T-helper 1 cell (primary cell): Measurements from ENCODE around the gene ZNF804A.

ENCODE experiments used
- DNase-seq, 5 donors: peaks; one replicate each; pipeline ENCODE4 v3.0.0-alpha.2; 2012 to 2020

The ZNF804A gene

DNA sequence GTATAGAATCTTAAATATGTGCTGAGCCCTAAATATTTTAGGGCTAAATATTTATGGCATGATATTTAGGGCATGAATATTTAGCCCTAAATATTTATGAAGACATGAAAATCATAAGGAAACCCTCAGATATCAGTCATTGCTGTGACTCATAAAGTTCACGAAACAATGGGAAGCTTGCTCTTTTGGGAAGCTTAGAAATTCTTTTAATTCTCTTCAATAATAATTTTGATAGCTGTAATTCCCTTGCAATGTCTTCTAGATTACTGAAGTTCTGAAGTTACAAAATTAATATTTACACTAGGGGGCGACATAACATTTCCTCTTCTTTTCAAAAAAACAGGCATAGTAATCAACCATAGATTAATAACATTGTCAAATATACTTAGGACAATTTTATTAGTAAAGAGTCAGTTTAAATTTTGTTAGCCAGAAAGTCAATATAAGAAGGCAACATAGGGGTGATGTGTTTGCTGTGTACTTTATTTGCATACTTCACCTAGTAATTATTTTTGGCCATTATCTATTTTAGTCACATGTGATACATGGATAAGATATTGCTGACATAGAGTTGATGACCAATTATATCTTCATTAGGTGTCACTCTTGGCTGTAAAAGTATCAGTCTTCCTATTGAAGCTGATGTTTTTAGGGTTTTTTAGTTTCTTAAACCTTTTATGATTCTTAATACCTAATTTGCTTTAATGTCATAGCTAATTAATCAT lies 13.2 kb downstream of the ZNF804A start:
- no peak for DNase-seq

DNA sequence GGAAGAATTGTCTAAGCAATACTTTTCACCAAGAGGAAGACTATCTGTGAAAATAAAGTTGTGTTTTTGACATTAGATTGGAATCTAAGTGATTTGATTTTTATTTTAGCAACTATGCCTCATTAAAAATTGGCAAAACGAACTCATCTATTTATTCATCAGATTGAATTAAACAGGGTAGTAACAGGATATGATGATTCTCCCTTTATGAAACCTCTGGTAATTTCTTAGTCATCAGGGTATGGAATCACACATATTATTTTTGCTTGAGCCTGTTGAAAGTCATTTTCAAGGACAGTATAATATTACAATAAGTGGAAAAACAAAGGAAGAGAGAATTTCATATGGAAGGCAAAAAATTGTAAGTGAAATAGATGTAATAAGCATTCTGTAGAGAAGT lies 22.0 kb downstream of the ZNF804A start:
- no peak for DNase-seq

DNA sequence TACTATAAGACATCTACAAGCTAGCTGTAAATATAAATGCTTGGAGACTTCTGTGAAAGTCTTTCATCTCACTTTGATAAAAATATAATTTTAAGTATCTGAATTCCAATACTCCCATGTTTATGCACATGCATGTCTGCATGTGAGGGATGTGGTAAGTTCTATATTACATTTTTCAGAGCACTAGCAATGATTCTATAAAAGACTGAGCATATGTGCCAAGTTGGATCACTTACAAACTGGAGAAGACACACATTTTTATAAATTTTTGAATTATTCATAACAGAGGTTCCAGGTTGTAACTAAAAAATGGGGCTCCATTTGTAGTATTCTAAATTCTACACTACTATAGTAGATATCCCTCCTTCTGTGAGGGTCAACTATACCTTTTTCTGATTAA lies 26.0 kb downstream of the ZNF804A start:
- no peak for DNase-seq

DNA sequence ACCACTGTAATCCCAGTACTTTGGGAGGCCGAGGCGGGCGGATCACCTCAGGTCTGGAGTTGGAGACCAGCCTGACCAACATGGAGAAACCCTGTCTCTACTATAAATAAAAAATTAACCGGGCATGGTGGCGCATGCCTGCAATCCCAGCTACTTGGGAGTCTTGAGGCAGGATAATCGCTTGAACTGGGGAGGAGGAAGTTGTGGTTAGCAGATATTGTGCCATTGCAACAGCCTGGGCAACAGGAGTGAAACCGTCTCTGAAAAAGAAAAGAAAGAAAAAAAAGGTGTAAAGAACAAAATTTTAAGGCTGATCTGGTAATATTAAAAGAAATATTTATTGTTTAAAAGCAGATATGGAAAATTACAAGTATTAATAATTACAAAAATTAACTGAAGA lies 29.7 kb downstream of the ZNF804A start:
- no peak for DNase-seq

DNA sequence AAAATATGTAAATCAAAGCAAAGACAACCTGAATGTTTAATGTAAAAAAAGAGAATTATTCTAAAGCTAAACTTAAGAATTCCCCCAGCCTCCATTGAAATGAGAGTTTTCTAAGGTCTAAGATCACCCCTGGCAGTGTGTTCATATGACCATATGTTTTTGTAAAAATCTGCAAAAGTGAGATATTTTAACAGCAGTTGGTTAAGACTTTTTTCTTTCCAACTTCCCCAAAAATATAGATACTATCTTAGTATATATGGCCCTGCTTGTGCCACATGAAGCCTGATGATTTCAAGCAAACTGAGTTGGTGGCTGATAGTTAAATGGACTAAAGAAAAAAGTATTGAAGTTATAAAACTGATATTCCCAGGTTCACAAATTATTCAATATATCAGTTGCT lies 35.4 kb downstream of the ZNF804A start:
- no peak for DNase-seq

DNA sequence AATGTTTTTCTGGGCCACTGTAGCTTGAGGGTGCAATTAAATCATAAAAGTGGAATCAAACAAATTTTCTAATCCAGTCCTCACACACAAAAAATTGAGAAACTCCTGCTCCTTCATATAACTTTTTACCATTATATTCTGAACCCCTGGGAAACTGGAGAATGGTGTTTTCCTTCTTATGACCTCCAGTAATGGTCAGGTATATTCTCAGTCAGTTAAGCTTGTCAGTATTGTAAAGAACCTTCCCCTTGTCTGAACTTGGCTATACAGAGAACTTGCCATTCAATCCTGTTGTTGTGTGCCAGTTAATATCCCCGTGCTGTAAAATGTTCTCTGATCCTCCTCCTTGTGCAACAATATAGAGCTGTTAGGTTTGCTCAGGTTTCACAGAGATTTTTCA lies 39.5 kb downstream of the ZNF804A start:
- no peak for DNase-seq

DNA sequence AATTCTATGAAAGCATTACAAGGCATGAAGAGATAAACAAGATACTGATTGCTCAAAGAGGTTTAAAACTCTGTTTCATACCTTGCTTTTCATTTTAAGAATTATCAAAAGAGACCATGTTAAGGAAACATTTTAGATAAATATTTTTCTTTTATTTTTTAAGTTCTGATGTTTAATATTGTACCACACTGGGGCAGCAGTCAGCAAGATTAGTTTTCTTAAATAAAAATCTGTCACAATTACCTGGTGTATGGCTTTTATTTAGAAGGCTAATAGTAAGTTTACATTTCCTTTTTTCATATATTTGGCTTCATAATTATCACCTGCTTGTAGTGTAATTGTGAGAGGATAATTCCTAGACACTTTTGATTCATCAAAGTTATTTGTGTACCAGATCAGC lies 46.4 kb downstream of the ZNF804A start:
- no peak for DNase-seq

DNA sequence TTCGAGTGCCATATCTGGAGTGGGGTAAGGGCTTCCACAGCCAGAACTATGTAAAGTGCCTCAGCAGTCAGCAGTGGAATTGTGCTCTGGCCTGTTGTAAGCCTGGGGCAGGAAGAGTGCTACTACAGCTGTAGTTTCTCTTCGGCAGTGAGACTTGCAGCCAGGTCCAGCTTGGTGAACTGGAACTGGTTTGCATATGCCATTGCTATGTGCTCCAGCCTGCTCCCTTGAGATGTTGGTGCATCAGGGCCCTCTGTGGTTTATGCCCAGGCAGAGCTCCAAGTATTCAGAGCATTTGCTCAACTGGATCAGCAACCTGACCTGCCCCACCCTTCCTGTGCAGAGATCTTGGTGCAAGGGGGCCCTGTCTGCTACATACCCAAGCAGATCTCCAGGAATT lies 47.8 kb downstream of the ZNF804A start:
- no peak for DNase-seq

DNA sequence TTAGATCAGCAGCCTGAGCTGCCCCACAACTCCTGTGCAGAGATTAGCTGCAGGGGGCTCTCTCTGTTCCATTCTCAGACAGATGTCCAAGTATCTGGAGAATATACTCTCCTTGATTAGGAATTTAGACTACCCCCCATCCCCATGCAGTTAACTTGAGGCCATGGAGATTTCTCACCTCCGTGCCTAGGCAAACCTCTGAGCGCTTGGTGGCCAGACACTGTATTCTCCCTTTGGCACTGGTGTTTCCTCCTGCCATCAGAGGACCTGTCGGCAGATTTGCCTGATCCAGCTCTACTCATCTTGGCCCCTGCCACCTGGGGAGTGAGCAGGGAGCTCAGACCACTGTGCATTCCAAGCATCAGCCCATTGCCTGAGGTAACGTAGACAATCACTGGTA lies 48.3 kb downstream of the ZNF804A start:
- DNase-seq = no peak

DNA sequence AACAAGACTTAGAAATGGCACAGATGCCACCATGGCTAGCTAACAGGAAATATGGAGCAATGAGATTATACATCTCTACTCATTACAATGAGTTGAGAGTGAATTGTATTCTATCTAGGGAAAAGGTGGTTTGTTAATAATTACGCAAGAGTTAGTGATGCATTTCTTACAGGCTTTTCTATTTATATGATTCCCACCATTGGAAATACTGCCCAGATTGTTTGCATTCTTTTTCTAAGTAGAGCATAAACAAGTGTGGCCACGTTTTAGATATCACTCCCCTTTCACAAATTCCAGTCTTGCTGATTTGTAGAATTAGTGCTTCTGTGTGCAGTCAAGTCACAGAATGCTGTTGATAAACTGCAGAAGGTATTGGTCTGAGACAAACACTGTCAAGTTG lies 56.6 kb downstream of the ZNF804A start:
- DNase-seq = no peak

DNA sequence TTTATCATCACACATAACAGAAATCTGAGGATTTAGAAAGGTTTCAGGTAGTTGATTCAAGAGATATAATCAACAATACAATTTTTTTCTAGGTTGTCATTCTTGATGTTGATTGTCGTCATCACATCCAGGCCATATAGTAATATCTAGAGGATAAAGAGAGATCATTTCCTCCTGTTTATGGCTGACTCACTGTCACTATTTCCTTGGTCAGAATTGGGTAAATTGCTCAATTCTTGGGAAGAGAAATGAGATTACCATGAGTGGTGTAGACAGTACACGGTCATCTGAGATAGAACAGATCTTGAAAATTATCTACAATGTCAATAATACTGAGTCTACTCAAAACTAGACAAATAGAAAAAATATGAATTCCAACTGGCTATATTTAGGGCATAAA lies 78.8 kb downstream of the ZNF804A start:
- DNase-seq = no peak

DNA sequence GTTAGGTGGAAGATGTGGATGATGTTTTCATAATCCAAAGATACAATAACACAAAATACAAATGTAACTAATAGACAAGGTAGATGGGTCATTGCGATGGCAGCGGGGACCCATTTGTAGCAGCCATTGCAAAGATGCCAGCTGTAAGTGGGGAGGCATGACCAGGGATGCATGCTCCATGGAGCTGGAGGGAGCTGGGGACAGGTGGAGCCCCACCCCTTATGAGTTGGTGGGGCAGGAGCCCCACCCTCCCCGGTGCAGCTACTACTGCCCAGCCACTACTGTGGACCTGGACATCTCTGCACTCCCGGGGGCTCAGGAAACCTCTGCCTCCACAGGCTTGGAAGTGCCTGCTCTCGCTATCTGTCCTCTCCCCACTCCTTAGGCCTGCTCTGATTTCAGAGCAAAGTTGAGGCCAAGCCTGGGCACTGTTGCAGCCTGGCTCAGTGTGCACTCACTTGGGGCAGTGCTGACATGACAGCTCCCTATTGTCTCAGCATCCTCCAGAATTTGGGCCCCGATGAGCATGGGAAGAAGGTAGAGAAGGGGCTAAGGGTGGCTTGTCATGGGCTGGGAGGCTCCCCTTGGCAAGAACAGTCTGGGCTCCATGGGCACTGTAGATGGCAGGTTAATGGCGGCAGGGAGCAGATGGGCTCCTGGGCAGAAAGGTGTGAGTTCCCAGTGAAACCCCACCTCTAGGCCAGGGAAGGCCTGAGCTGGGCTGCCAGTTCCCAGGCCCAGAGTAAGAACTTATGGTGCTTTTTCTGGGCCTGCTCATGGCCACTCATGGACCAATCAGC lies 81.1 kb downstream of the ZNF804A start:
- no peak for DNase-seq

DNA sequence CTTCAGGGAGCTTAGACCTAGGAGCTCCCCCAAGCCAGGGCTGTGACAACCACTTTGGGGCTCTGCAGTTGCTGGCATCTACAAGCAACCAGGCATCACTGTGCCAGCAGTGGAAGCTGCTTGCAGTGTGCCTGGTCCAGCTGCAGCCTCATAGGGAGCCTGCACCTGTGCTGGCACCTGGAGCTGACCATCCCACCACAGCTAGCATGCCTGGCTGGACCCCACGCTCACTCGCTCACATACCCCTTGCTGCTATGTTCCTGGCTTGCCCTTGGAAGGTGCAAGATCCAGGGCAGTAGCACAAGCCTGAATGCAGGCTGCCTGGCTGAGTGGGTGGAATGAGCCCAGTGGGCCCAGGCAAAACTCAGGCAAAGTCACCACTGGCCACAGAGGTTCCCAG lies 82.5 kb downstream of the ZNF804A start:
- DNase-seq = no peak

DNA sequence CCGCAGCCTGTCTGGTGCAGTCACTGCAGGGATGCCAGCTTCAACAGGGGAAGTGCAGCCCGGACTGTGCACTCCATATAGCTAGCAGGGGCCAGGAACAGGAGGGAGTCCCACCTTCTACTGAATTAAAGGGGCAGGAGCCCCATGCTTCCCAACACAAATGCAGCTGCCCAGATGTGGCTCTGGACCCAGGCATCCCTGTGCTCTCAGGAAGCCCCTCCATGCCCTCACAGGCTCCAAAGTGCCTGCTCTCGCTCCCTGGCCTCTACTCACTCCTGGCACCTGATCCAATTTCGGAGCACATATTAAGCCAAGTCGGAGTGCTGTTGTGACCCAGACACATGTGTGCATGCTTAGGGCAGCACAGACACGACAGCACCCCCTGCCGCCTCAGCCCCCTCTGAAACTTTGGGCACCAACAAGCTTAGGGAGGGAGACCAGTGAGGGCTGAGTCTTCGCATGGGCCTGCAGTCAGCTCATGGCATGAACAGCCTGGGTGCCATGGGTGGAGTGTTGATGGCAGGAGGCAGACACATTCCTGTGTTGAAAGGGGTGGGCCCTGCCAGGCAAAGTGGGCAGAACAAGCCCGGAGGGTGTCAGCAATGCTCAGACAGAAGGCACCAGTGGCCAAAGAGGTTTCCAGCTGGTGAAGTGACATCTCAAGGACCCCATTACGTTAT lies 83.5 kb downstream of the ZNF804A start:
- DNase-seq = no peak

DNA sequence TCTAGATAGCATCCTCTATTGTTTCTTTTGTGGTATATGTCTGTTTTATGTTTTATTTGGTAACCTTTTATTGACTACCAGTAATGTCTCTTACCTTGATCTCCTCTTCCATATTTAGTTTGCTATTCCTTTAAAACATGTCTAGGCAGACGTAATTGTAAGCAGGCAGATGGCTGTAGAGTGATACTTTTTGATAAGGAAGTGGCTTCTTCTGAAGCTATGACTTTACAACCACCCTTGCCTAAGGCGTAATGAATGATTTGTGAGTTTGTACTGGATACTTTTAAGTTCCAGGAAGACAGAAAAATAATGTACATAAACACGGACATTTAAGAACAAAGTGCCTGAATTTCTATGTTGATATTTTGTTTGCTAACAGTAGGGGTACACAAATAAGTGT lies 85.6 kb downstream of the ZNF804A start:
- no peak for DNase-seq

DNA sequence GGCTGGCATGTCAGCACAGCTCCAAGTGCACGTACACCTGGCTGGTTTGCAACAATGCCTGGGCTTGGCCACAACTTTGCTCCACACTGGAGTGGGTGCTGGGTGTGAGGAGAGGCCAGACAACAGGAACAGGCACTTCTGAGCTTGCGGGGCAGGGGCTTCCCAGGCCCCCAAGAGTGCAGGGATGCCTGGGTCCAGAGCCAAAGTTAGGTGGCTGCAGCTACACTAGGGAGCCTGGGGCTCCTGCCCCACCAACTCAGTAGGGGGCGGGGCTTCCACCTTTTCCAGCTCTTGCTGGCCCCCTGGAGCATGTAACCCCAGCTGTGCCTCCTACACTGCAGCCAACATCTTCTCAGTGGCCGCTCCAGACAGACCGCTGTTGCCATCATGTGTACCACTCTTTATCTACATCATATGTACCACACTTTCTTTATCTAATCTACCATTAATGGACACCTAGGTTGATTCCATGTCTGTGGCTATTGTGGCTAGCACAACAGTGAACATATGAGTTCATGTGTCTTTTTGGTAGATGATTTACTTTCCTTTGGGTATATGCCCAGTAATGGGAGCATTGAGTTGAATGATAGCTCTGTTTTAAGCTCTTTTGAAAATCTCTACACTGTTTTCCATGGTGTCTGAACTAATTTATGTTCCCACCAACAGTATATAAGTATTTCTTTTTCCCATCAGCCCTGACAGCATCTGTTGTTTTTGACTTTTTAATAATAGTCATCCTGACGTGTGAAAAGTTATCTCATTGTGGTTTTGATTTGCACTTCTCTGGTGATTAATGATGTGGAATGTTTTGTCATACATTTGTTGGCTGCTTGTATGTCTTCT lies 87.9 kb downstream of the ZNF804A start:
- DNase-seq = no peak

DNA sequence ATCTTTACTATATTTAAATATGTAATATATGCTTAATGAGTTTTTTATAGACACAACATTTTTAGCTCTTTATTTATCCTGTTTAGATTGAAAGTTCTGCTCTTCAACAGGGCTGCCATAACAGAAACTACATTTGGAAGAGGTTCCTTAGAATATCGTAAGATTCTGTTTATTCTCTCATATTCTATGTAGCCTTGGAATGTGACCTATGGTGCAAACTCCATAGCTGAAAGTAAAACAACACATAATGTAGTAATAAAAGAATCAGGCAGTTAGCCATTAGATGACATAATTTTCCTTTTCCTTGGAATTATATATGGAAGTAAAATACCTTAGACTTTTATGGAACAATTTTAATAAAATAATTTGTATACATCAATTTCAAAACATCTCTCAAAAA lies 91.3 kb downstream of the ZNF804A start:
- no peak for DNase-seq

DNA sequence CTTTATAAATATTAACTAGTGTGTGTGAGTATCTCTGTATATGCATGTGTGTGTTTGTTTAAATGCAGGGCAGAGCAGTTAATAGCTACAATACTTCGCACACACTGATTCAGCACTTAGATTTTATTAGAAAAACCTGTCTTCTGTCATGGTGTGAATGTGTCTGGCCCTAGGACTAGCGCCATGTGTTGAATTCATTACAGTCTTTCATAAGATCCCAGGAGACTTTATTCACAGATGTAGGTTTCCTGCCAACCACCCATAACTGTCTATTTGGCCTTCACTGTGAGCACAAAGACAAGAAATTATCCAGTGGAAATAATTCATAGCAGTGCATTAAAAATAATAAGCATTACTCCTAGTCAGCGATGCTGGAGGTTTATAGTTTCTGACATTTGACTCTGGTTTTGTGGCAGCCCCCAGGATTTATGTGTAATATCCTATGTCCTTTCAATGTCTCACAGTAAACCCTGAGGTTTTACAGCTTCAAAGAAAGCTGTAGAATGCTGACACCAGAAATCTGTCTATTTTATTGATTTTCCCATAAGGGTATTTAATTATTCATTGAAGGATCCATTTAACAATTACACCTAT lies 93.9 kb downstream of the ZNF804A start:
- DNase-seq = no peak

DNA sequence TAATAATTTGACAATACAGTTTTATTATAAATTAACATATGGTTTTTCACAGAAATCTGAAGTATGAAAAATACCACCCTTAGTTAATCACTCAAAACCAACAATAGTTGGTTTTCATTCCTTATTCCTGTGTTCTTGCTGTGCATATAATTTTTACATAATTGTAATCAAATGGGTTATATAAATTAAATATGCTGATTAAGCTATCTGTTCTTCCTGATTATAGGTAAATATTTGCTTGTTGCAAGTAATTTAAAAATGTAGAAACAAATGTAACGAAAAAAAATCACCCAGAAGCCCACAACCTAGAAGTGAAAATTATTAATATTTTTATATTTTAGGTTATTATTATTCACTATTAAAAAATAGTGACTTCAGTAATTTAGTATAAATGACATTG lies 98.3 kb downstream of the ZNF804A start:
- DNase-seq = no peak

DNA sequence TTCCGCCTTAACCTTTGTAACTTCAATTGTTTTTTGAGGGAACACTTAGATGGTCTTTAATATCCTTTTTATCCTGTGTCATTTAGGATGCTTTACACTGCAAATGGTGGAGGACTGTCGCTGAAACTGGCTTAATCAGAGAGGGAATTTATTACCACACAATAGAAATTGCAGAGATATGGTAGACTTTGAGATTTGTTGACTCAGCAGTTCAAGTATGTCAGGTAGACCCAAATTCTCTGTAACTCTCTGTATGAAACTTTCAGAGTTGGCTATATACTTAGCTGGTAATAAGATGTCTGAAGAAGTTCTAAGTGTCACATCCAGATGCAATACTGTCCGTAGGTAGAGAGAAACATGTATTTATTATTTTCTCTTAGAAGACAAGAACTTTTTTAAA lies 100.1 kb downstream of the ZNF804A start:
- no peak for DNase-seq

DNA sequence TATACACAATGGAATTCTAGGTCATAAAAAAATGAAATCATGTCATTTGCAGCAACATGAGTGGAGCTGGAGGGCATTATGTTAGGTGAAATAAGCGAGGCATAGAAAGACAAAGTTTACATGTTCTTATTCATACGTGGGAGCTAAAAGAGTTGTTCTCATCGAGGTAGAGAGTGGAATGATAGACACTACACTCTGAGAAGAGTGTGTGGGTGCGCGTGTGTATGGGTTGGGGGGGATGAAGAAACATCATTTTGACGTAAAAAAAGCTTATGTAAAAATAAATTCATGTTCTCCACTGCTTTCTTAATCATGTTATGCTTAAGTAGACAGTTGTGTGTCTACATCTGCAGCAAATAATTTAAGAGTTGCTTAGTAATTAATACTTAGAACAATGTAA lies 123.6 kb downstream of the ZNF804A start:
- DNase-seq = no peak

DNA sequence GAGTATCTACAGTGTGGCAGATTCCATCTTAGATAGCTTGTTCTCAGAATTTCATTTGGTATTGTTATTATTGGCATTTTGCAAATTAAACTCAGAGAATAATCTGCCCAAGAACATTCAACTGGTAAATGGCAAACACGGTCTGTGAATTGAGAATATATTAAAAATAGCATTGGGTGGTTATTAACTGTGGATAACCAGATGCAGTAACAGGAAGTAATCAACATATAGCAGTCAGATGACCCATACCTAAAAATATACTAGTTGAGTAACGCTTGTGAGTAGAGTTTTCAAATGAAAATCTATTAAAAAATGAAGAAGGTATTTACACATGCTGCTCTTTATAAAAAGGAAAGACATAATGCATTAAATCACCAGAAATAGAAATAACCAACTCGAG lies 129.5 kb downstream of the ZNF804A start:
- DNase-seq = no peak

DNA sequence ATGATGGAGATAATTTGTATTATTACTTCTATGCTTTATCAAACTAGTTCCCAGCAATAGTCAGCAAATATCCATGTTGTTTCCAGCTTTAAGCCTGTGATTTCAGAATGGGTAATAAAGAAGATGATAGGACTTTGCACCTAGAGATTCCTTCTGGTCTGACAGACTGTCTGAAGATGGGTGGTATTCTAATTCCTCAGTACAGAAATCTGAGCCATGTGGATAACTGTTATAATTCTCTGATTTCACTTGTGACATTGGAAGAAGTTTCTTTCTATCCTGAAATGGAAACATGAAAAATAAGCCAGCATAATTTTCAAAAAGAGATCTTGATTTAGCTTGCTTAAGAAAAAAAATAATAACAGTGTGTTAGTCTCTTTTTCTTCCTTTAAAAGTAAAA lies 130.1 kb downstream of the ZNF804A start:
- DNase-seq = no peak
